ENCODE measurements around the gene CHKB. TPM values are rescaled to one million over a fixed set of nuclear protein-coding genes. Genes with fewer than 3 reads are reported as not detected.
"Not testable (repeated sequence)": the region's sequence is repeated elsewhere in the genome, so short reads cannot be mapped to it uniquely, and the experiment has no call there.

CHKB gene
- total RNA-seq, 2 donors from 2014 or later: 43.3 to 122 TPM

DNA sequence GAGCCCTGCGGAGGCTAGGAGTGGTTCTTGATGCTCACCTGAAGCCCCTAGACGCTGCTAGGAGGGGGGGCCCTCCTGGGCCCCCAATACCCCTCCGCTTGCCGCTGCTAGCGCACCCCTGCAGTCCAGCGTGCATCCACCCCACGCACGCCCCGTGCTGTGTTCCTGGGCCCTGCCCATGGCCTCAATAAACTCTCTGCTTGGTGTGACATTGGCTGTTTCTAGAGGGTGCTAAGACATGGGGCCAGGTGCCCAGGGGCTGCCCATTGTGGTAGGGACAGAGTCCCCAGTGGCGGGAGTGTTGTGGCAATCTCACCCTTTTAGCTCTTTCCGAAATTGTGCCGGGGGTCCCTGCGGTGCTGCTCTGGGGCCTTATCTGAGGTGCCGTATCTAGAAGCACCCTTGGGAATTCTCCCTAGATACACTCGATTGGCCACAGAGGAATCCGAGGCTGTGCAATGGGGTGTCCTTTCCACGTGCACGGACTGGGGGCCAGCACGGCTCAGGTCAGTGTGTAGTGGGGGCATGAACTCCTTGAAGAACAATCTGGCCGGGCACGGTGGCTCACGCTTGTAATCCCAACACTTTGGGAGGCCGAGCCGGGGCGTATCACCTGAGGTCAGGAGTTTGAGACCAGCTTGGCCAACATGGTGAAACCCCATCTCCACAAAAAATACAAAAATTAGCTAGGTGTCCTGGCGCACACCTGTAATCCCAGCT, 28.9 kb upstream of the CHKB start:
- Histone ChIP-seq H3K9me3 (no peaks in the 10 kb centered on the region), H3K4me3 (no peak overlapping the region), H3K27me3 (no peaks in the 10 kb centered on the region), H3K36me3 (replicated peaks in 1 of 2; ENCODE audit: insufficient read depth in 1 of 2, low read depth in 2 of 2) (no peaks in the 10 kb centered on the region), H3K27ac (no peak overlapping the region), H3K4me1 (peaks cover 9% of the 10 kb centered on the region)
- ATAC-seq (no peak), DNase-seq (no peak)
- TF ChIP-seq, protein P1, sequence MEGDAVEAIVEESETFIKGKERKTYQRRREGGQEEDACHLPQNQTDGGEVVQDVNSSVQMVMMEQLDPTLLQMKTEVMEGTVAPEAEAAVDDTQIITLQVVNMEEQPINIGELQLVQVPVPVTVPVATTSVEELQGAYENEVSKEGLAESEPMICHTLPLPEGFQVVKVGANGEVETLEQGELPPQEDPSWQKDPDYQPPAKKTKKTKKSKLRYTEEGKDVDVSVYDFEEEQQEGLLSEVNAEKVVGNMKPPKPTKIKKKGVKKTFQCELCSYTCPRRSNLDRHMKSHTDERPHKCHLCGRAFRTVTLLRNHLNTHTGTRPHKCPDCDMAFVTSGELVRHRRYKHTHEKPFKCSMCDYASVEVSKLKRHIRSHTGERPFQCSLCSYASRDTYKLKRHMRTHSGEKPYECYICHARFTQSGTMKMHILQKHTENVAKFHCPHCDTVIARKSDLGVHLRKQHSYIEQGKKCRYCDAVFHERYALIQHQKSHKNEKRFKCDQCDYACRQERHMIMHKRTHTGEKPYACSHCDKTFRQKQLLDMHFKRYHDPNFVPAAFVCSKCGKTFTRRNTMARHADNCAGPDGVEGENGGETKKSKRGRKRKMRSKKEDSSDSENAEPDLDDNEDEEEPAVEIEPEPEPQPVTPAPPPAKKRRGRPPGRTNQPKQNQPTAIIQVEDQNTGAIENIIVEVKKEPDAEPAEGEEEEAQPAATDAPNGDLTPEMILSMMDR (IDR thresholded peaks at IDR 0.05): no peak
- intact Hi-C loops (cut with DNase I): no loop called here
- WGBS, 2 donors: 82 to 87% methylated on average over 16 to 26 of the region's 26 CpGs

DNA sequence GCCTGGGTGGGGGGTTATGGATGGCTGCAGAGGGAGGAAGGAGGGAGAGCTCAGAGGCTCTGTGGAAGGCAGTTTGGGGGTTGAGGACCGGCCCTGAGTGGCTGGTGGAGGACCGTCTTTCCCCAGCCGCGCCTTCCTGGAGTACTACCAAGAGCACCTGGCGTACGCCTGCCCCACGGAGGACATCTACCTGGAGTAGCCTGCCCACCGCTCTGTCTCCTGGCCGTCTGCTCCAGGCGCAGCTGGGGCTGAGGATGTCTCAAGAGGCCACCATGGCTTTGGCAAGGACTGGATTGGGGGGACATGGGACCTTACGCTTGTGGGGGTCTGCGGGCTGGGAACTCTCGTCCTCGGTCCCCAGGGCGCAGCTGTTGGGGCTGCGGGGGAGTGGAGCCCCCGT, 27.9 kb upstream of the CHKB start:
- no peak for DNase-seq
- intact Hi-C loops (cut with DNase I): no loop called here
- Histone ChIP-seq H3K27ac (no peak overlapping the region), H3K36me3 (replicated peaks in 1 of 2; ENCODE audit: insufficient read depth in 1 of 2, low read depth in 2 of 2) (no peaks in the 10 kb centered on the region), H3K9me3 (no peaks in the 10 kb centered on the region), H3K27me3 (no peaks in the 10 kb centered on the region), H3K4me3 (no peak overlapping the region), H3K4me1 (peaks cover 9% of the 10 kb centered on the region)
- TF ChIP-seq, protein P1 (IDR thresholded peaks at IDR 0.05): no peak
- TF ChIP-seq POLR2A (IDR thresholded peaks at IDR 0.05): no peak
- ATAC-seq: no peak
- WGBS, 2 donors: 69 to 74% methylated on average over 9 to 17 of the region's 17 CpGs

DNA sequence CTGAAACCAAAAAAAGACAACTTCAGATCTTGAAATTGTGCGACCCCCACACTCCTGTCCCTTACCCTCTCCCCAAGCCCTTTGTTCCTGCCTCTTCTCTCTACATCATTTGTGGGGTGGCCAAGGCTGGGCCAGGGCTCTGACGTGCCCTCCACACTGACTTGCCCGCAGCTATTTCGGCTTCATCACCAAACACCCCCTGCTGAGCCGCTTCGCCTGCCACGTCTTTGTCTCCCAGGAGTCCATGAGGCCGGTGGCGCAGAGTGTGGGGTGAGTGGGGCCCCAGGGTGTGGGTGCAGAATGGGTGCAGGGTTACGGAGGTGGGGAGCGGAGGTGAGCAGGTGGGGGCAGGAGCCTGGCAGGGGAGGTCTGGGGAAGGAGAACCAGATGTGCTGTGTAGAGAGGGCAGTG, 27.4 kb upstream of the CHKB start:
- Histone ChIP-seq H3K36me3 (replicated peaks in 1 of 2; ENCODE audit: insufficient read depth in 1 of 2, low read depth in 2 of 2) (no peaks in the 10 kb centered on the region), H3K4me3 (no peak overlapping the region), H3K4me1 (peaks cover 9% of the 10 kb centered on the region), H3K27me3 (no peaks in the 10 kb centered on the region), H3K27ac (no peak overlapping the region), H3K9me3 (no peaks in the 10 kb centered on the region)
- DNase-seq (no peak), ATAC-seq (no peak)
- TF ChIP-seq, protein P1 (IDR thresholded peaks at IDR 0.05): no peak
- TF ChIP-seq POLR2A (IDR thresholded peaks at IDR 0.05): no peak
- intact Hi-C loops (cut with DNase I): no loop called here
- WGBS, 2 donors: 76 to 84% methylated on average over 11 of the region's 11 CpGs

DNA sequence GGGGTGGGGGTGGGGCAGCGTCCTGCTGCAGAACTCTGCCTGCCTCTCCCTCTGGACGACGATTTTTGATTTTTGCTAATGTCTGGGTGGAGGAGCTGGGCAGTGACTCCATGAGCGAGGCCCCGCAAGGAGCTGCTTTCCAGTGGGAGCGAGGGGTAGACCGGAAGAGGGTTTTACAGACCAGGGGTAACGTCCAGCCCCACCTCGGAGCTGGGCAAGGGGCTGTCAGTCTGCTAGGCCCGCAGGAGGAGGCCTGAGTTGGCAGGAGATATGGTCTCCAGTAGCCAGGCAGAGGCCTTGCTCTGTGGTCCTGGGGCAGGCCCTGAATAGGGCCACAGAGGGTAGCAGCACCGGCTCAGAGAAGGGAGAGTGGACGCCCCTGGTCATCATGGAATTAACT, 26.9 kb upstream of the CHKB start:
- Histone ChIP-seq H3K9me3 (no peaks in the 10 kb centered on the region), H3K4me1 (peaks cover 9% of the 10 kb centered on the region), H3K36me3 (replicated peaks in 1 of 2; ENCODE audit: insufficient read depth in 1 of 2, low read depth in 2 of 2) (no peaks in the 10 kb centered on the region), H3K4me3 (no peak overlapping the region), H3K27me3 (no peaks in the 10 kb centered on the region), H3K27ac (no peak overlapping the region)
- DNase-seq: no peak
- no peak for ATAC-seq
- no peak for TF ChIP-seq POLR2A (IDR thresholded peaks at IDR 0.05)
- TF ChIP-seq, protein P1 (IDR thresholded peaks at IDR 0.05): no peak
- WGBS, 2 donors: 68 to 76% methylated on average over 6 to 12 of the region's 12 CpGs
- intact Hi-C loops (cut with DNase I): no loop called here

DNA sequence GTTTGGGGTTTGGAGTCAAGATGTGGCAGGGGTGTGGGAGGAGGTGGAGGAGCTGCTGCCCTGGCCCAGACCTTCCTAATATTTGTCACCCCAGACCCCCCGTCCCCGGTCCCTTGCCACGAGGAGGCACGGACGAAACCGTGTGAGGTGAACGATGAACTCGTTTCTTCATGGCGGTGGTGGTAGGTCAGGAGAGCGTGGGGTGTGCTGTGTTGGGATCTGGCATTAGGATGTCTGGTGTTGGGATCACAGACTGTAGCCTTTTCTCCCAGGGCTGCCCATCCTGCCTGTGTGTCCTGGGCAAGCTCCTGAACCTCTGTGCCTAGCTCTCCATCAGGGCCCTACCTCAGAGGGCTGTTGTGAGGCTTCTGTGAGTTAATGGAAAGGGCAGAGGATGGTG, 26.3 kb upstream of the CHKB start:
- no peak for DNase-seq
- TF ChIP-seq, protein P1 (IDR thresholded peaks at IDR 0.05): no peak
- no peak for TF ChIP-seq POLR2A (IDR thresholded peaks at IDR 0.05)
- Histone ChIP-seq H3K27me3 (no peaks in the 10 kb centered on the region), H3K27ac (no peak overlapping the region), H3K4me1 (peaks cover 9% of the 10 kb centered on the region), H3K4me3 (no peak overlapping the region), H3K9me3 (no peaks in the 10 kb centered on the region), H3K36me3 (replicated peaks in 1 of 2; ENCODE audit: insufficient read depth in 1 of 2, low read depth in 2 of 2) (no peaks in the 10 kb centered on the region)
- intact Hi-C loops (cut with DNase I): no loop called here
- 77 to 79% methylated on average over 9 to 10 of the region's 10 CpGs for WGBS, 2 donors
- ATAC-seq: no peak

DNA sequence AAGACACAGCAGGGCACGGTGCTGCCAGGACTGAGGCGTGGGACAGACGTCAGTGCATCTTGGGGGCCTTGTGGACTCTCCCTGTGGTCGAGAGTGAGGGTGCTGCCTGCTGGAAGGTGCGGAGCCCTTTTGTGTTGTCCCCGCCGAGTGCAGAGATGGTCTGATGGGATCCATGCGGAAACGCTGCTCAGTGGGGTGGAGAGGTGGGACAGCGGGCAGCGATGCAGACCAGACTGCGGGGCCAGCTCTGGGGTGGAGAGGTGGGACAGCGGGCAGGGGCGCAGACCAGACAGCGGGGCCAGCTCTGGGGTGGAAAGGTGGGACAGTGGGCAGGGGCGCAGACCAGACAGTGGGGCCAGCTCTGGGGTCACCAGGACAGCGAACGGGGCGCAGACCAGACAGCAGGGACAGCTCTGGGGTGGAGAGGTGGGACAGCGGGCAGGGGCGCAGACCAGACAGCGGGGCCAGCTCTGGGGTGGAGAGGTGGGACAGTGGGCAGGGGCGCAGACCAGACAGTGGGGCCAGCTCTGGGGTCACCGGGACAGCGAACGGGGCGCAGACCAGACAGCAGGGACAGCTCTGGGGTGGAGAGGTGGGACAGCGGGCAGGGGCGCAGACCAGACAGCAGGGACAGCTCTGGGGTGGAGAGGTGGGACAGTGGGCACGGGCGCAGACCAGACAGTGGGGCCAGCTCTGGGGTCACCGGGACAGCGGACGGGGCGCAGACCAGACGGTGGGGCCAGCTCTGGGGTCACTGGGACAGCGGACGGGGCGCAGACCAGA, 25.6 kb upstream of the CHKB start:
- intact Hi-C loops (cut with DNase I); H3K27me3 ChIP-seq; ATAC-seq: not testable (repeated sequence)

More for the DNA sequence above, 25.6 kb upstream of the CHKB start:
- not testable (repeated sequence) for H3K9me3 ChIP-seq; H3K4me3 ChIP-seq; H3K27ac ChIP-seq; H3K4me1 ChIP-seq; H3K36me3 ChIP-seq (replicated peaks in 1 of 2; ENCODE audit: insufficient read depth in 1 of 2, low read depth in 2 of 2); DNase-seq
- WGBS, 2 donors: 74 to 76% methylated on average over 39 of the region's 39 CpGs

All from body of pancreas (tissue), 4 donors.